Prostate gland (tissue), 2 donors: Measurements from ENCODE around the gene KRT2.

ENCODE experiments used
- POLR2A ChIP-seq: fragments of 450-650 bp; IDR thresholded peaks from one replicate; pipeline ENCODE4 v1.6.1; 2016; ENCODE audit warnings: antibody characterized with exemption, mild to moderate bottlenecking
- POLR2AphosphoS5 ChIP-seq: sonication (generic); formaldehyde crosslinking; IDR thresholded peaks from one replicate; pipeline ENCODE4 v1.6.1; 2017; ENCODE audit warnings: antibody characterized with exemption
- TF ChIP-seq, protein P1 (sequence below), 4 experiments: fragments of 200-600 bp in 2 of 4; fragments of 450-650 bp in 2 of 4; sonication (generic) in 2 of 4; IDR thresholded peaks; 1 replicate in 3 of 4; 2 replicates in 1 of 4; pipeline ENCODE4 v1.5.1; 2016 to 2019; ENCODE audit warnings: antibody characterized with exemption in 4 of 4, mild to moderate bottlenecking in 2 of 4, moderate library complexity in 2 of 4

DNA sequence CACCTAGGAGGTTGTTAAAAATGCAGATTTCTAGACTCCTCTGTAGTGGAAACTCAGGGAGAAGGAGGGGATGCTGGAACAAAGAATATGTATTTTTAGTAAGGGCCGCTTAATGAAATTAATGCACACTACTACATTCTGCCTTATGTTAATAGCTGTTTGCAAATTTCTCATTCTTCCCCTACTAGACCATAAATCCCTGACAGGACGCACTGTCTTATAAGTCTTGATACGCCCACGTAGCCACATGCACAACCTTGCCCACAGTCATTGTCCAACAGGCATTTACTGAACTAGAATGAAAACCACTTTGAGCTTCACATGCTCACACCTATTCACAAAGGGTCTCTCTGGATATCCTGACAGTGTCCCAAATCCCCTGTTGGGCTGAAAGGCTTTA is 10.5 kb downstream of the KRT2 start:
- TF ChIP-seq, protein P1, sequence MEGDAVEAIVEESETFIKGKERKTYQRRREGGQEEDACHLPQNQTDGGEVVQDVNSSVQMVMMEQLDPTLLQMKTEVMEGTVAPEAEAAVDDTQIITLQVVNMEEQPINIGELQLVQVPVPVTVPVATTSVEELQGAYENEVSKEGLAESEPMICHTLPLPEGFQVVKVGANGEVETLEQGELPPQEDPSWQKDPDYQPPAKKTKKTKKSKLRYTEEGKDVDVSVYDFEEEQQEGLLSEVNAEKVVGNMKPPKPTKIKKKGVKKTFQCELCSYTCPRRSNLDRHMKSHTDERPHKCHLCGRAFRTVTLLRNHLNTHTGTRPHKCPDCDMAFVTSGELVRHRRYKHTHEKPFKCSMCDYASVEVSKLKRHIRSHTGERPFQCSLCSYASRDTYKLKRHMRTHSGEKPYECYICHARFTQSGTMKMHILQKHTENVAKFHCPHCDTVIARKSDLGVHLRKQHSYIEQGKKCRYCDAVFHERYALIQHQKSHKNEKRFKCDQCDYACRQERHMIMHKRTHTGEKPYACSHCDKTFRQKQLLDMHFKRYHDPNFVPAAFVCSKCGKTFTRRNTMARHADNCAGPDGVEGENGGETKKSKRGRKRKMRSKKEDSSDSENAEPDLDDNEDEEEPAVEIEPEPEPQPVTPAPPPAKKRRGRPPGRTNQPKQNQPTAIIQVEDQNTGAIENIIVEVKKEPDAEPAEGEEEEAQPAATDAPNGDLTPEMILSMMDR (IDR thresholded peaks at IDR 0.05) = no peak
- TF ChIP-seq POLR2A (no peak), POLR2AphosphoS5 (no peak)
